ELF-1 (cell line): ENCODE data around the gene ITIH4.

Experiments used
- DNase-seq: peaks from one replicate; pipeline ENCODE4 v3.0.0-alpha.2; 2016; ENCODE audit warnings: low read depth, low spot score

The ITIH4 gene

DNA sequence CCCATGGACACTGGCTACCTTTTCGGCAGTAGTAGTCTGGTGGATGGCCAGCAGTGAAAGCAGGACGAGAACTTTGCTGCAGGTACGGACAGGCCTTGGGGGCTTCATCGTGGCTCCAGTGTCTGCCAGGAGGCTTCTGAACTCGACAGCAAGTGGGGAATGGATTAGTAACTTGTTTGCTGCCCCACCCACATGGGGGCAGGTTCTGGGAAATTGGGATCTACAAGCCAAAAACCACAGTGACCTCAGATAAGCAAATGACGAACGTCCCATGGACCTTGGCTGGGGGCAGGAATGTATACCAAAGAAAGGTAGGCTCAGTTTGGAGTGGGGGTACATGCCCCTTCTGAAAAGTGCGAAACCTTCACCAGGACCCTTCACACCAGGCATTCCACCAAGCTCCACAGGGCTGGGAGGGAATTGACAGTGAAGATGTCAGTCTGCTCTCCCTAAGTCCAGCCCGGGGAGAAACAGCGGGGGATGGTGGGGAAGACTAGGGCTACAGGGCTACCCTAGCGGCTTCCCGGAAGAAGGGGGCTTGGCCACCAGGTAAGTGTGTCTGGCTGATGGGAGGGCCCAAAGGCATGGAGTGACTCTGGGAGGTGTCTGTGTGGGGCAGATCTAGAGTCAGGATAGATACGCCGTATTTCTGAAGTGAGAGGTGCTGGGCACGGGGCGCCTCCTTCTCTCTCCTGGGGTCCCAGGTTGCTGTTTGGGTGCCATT, at the start of gene ITIH4:
Gene ITIH4, minus strand, starts transcription at position 138 of the 724 bp plus-strand sequence. Its CDS starts 30 bp downstream, at position 108.
- peak; percentile 23 for DNase-seq

- no peak for DNase-seq
Measured at GRCh38 chr3:52880047-52880446, 49.6 kb upstream of the ITIH4 start.

DNA sequence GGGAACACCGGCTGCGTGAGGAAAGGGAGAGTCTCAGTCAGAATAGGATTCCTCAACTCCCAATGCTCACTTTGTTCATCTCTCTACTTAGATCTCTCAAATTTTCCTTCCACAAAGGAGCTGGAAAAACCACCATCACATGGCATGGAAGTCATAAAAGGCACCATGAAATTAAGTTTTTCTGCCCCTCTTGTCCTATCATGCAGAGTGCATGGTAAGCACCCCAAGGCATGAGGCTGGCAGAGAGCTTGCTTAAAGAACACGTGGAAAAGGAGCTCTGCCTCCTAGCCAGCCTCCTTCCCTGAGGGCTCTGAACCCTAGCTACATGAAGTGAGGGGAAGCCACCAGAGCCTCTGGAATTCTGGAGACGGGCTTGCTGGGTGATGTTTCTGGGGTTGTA, 49.1 kb upstream of the ITIH4 start:
- no peak for DNase-seq

DNA sequence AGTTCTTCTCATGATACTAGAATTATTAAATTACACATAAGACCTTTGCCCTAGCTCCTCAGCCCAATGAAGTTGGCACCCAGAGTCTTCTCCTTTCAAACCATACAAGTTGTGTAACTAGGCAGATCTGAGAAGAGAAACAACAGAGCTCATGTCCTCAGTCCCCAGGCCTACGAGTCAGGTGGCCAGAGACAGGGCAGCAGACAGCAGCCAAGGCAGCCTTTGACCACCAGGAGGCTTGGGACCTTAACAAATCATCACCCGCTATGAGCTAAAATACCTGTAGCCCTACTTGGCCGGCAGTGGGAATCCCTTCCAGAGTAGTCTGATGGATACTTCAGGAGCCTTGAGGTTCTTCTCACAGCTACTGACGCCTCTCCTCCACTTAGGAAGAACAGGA, 48.6 kb upstream of the ITIH4 start:
- DNase-seq = peak; percentile 30

GRCh38 chr3:52877085-52877484, 46.6 kb upstream of the ITIH4 start:
- DNase-seq = no peak

- DNase-seq = no peak
Measured at GRCh38 chr3:52874864-52875587, 44.6 kb upstream of the ITIH4 start.

GRCh38 chr3:52874160-52874701, 43.8 kb upstream of the ITIH4 start:
- no peak for DNase-seq

DNA sequence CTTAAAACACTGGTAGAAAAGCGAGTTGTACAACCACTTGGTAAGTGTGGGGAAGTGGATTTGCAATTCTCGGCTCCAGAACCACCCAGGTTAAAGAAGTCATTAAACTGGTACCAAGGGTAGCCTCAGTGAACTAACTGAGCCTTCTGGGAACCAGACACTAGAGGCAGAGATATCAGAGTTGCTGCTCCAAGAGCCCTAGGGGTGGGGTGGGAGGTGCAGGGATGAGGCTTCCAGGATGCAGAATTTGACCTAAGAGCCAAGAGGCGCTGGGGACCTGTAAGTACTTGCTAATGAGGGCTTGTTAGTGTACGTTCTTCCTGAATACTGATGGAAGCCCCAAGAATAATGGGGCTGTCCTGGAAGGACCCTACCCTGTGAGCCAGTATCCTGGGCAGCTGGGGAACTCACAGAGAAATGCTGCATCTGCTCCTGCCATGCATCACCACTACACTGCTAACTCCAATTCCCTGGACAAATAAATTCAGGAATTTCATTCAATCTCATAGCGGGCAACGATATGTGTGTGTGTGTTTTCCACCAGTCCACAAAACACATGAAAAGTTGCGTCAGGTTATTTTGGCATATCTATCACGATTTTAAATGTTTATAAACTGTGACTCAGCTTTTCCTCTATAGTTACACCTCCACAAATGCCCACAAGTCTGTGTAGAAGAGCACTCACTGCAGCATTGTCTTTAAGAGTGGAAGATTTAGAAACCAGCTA, 43.1 kb upstream of the ITIH4 start:
- DNase-seq = no peak

DNA sequence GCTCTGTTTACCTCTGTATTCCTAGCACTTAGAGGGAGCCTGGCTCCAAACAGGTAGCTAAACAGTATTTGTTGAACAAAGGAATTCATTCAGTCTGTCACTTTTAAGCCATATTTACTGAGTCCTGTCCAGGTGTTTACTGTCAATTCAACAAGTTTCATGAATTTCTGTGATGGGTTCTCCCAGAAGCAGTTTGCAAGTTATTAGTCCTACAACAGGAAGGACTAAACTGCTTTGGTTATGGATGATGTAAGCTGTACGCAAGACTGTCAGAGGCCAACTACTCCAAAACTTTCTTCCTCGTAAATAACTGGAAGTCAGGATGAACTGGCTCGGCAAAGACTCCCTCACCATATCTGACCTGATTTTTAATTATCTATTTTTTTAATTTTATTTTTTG, 41.8 kb upstream of the ITIH4 start:
- DNase-seq = no peak

DNA sequence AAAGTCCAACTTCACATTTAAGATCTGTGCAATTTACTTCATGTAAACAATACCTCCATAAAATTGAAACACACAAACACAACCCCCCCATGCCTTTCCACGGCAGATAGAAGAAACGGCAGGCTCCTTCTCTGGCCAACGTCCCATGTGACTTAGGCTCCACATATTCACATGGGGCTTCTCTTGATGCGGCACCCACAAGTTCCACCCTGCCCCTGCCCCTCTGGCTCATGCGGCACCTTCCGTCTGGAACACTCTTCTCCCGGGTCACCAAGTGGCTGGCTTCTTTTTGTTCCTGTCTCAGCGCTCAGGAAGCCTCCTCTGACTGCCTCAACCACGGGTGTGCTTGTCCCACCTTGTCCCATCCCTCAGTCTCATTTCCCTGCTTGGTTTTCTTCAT, 41.3 kb upstream of the ITIH4 start:
- DNase-seq = no peak

GRCh38 chr3:52870471-52870870, 40.0 kb upstream of the ITIH4 start:
- DNase-seq = no peak

DNA sequence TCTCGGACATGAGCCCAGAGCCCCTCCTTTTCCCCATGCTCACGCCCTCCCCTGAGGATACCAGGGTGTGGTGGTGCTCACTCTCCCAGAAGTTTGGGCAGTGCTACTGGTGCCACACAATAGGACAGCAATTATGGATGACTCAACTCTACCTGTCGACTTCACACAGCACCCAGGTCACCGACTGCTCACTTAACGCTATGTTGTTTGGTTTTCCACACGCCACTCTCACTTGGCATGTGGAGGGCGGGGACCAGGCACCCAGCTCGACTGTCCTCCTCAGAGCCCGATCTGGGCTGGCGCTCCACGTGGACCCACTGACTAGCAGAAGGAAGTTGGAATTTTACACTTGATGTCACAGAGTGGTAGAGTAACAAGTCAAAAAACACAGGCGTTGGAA, 36.0 kb upstream of the ITIH4 start:
- DNase-seq = no peak

DNA sequence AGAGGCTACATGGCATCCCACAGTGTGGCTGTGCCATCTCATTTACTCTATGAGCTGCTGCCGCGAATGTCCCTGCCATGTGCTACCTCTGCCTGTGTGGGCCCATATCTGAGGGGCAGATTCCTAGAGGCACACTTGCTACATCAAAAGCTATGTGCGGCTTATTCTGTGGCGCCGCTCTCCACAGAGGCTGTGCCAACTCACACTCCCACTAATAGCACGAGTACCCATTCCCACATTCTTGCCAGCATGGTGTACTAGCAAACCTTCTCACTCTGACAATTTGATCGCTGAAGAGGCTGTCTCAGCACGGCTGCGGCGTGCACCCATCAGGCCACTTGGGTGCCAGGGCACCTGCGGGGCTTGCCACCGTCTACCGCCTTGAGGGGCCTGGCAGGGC, 35.5 kb upstream of the ITIH4 start:
- DNase-seq = no peak

GRCh38 chr3:52860424-52860768, 29.9 kb upstream of the ITIH4 start:
- DNase-seq = no peak

DNA sequence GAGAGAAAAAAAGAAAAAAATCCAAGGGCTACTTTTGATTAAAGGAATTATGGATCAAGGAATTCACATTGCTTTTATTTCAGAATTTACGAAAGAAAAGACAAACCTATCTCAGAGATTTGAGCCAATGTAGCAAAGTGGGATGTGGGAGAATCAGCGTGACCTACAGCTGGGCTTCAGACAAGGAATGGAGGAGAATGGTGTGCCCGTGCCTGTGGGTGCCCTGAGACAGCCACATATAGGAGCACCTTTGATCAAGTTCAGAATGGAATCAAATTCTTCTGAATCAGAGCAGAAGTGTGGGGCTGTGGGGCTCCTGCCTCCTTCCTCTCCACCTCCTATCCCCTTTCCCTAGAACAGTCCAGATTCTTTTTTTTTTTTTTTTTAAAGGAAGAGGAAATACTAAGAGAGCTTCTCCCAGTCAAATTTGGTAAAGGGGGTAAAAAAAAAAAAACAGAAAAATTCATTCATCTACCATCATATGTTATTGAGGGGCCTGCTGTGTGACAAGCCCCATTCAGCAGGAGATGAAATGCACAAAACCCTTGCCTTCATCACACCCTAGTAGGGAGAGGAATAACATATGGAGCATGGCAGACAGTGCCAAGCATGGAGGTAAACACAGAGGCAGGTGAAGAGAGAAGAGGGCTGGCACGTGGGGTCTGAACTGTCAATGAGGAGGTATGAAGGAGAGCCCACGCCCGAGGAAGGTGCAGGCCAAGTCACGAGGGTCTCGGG, 29.4 kb upstream of the ITIH4 start:
- no peak for DNase-seq

DNA sequence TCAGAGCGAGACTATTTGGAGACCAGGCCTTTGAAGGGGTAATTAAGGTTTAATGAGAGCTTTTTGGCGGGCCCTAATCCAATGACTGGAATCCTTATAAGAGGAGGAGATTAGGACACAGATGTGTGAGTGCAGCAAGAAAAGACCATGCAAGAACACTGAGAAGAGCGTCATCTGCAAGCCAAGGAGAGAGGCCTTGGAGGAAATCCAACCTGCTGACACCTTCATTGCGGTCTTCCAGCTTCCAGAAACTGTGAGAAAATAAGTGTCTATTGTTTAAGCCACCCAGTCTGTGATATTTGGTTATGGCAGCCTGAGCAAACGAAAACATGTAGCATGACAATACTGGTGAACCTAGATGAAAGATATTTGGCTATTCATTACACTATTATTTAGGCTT, 27.4 kb upstream of the ITIH4 start:
- DNase-seq = no peak

DNA sequence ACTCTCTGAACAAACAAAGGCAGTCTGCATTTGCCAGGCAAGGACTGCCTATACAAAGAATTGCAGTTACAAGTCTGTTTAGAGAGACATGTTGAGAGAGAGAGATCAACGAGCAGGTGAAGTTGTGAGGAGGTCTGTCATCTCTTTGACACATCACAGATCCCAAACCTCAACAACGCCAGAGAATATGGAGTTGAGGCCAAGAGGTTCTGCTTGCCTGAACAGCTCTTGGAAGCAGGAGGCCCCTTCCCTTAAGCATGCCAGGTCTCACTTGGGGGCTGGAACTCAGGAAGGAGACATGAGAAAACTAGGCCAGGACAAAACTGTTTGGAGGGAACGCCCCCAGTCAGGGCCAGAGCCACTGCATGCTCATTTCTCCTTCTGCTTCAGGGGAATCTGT, 26.7 kb upstream of the ITIH4 start:
- DNase-seq = no peak

DNA sequence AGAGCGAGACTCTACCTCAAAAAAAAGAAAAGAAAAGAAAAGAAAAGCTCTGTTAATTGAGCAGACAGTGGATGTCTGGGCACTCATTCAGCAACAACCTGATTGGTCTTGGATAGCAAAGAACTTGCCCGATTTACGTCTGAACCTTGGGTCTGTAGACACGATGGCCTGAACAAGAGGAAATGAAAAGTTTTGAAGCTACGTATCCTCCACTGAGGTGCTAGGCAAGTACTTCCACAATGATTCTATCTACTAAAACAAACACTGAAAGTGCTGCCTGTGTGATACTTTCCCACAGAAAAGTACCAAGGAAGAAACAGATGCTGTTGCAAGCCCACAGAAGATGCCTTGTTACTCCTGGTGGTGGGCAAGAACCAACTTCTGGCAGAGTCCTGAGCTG, 26.2 kb upstream of the ITIH4 start:
- no peak for DNase-seq

GRCh38 chr3:52854013-52854412, 23.5 kb upstream of the ITIH4 start:
- DNase-seq = no peak

DNA sequence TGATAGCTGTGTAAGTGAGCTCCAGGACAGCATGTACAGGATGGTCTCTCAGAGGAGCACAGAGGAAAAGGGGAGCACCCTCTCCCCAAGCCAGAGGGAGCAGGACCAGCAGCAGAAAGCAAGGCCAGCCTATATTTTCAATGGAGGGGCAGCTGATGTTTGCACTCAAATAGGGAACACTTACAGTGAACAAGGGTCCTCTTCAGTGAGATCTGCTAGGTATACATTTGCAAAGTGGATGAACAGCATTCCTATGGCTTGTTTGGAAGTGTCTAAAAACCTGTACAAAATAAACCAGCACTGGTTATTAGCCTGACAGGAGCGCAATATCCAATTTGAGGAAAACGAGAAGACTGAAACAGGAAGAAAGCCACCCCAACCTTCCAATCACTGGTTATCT, 21.9 kb upstream of the ITIH4 start:
- no peak for DNase-seq

- peak; percentile 93 for DNase-seq
Measured at GRCh38 chr3:52851348-52851747, 20.9 kb upstream of the ITIH4 start.

DNA sequence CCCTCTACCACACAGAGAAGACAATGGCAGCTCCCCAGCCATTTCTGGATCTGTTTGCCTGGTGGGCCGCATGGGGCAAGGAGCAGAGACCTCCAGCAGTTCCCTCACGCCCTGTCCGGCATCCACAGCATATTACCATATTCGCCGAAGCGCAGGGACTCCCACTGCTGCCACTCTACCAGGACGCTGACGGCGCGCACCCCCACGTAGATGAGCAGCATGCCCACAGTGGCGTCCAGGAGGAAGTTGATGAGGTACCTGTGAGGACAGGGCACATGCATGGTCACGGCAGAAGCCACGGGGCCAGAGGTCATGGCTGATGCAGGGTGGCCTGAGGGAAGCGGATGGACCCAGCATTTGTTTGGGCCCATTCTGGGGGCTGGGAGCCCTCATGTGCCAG, 19.2 kb upstream of the ITIH4 start:
- DNase-seq = no peak
